ENCODE results near the gene LSG1.

DNA sequence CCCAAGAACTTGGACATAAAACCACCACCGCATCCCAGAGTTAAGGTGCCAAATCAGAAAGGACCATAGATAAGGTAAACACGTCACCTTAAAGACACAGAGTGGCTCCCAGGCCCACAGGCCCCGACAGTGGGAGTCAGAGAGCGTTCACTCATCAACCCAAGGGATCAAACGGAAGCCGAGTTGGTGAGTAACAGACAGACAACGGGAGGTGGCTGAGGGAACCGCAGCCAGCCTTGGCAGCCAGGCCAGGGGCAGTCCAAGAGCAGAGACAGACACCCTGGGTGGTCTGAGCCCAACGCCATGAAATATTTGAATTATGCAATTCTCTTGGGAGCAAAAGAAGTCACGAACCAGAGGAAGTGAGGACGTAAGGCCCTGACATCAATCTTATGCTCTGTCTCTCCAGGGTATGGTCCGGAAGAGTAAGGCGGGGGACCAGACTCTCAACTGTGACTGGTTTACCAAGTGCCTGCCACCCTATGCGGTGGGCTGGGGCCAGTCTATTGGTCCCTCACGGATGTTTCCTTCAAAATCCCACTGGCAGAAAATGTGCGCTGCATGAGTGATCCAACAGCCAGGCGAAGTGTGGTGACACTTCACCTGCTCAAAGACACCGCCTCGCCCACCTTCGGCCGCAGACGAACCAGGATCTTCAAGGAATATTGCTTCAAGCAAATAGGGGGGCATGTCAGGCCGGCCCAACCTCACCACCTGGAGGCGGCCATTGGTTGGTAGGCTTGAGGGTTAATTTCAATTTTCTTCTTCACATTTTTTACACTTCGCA lies 73.0 kb downstream of the LSG1 start:
- TF ChIP-seq, protein P1, sequence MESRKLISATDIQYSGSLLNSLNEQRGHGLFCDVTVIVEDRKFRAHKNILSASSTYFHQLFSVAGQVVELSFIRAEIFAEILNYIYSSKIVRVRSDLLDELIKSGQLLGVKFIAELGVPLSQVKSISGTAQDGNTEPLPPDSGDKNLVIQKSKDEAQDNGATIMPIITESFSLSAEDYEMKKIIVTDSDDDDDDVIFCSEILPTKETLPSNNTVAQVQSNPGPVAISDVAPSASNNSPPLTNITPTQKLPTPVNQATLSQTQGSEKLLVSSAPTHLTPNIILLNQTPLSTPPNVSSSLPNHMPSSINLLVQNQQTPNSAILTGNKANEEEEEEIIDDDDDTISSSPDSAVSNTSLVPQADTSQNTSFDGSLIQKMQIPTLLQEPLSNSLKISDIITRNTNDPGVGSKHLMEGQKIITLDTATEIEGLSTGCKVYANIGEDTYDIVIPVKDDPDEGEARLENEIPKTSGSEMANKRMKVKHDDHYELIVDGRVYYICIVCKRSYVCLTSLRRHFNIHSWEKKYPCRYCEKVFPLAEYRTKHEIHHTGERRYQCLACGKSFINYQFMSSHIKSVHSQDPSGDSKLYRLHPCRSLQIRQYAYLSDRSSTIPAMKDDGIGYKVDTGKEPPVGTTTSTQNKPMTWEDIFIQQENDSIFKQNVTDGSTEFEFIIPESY (IDR thresholded peaks at IDR 0.05; ENCODE audit: extremely low read depth, insufficient replicate concordance, low read length), result no peak
- TF ChIP-seq, protein P2, sequence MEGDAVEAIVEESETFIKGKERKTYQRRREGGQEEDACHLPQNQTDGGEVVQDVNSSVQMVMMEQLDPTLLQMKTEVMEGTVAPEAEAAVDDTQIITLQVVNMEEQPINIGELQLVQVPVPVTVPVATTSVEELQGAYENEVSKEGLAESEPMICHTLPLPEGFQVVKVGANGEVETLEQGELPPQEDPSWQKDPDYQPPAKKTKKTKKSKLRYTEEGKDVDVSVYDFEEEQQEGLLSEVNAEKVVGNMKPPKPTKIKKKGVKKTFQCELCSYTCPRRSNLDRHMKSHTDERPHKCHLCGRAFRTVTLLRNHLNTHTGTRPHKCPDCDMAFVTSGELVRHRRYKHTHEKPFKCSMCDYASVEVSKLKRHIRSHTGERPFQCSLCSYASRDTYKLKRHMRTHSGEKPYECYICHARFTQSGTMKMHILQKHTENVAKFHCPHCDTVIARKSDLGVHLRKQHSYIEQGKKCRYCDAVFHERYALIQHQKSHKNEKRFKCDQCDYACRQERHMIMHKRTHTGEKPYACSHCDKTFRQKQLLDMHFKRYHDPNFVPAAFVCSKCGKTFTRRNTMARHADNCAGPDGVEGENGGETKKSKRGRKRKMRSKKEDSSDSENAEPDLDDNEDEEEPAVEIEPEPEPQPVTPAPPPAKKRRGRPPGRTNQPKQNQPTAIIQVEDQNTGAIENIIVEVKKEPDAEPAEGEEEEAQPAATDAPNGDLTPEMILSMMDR (IDR thresholded peaks at IDR 0.05 in 2 of 3, conservative IDR thresholded peaks at IDR 0.05 in 1 of 3; ENCODE audit: borderline replicate concordance in 1 of 3, insufficient read depth in 1 of 3, low read depth in 2 of 3, low read length in 2 of 3), result no peak
- TF ChIP-seq EZH2 (IDR thresholded peaks at IDR 0.05) (no peak), POLR2AphosphoS5 (IDR thresholded peaks at IDR 0.05; ENCODE audit: low read depth, low read length) (no peak), ZNF274 (IDR thresholded peaks at IDR 0.05; ENCODE audit: low read depth, low read length) (no peak), EZH2phosphoT487 (IDR thresholded peaks at IDR 0.05; ENCODE audit: borderline replicate concordance) (no peak), CBX3 (IDR thresholded peaks at IDR 0.05; ENCODE audit: low read depth) (no peak), POLR2A (IDR thresholded peaks at IDR 0.05; ENCODE audit: borderline replicate concordance, extremely low read depth, insufficient read depth, insufficient read length) (no peak), CEBPB (IDR thresholded peaks at IDR 0.05; ENCODE audit: low read depth) (no peak), SP1 (IDR thresholded peaks at IDR 0.05; ENCODE audit: low read depth) (no peak), RAD21 (IDR thresholded peaks at IDR 0.05; ENCODE audit: low read depth) (no peak), FOSL1 (IDR thresholded peaks at IDR 0.05; ENCODE audit: low read depth) (no peak)
- TF ChIP-seq, protein P3, sequence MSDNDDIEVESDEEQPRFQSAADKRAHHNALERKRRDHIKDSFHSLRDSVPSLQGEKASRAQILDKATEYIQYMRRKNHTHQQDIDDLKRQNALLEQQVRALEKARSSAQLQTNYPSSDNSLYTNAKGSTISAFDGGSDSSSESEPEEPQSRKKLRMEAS (IDR thresholded peaks at IDR 0.05), result no peak
- TF ChIP-seq, protein P4, sequence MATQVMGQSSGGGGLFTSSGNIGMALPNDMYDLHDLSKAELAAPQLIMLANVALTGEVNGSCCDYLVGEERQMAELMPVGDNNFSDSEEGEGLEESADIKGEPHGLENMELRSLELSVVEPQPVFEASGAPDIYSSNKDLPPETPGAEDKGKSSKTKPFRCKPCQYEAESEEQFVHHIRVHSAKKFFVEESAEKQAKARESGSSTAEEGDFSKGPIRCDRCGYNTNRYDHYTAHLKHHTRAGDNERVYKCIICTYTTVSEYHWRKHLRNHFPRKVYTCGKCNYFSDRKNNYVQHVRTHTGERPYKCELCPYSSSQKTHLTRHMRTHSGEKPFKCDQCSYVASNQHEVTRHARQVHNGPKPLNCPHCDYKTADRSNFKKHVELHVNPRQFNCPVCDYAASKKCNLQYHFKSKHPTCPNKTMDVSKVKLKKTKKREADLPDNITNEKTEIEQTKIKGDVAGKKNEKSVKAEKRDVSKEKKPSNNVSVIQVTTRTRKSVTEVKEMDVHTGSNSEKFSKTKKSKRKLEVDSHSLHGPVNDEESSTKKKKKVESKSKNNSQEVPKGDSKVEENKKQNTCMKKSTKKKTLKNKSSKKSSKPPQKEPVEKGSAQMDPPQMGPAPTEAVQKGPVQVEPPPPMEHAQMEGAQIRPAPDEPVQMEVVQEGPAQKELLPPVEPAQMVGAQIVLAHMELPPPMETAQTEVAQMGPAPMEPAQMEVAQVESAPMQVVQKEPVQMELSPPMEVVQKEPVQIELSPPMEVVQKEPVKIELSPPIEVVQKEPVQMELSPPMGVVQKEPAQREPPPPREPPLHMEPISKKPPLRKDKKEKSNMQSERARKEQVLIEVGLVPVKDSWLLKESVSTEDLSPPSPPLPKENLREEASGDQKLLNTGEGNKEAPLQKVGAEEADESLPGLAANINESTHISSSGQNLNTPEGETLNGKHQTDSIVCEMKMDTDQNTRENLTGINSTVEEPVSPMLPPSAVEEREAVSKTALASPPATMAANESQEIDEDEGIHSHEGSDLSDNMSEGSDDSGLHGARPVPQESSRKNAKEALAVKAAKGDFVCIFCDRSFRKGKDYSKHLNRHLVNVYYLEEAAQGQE (IDR thresholded peaks at IDR 0.05; ENCODE audit: low read depth), result no peak

Data from HCT116 (cell line).